PC-9 (cell line): ENCODE measurements around the gene CDK3.

Experiments
- CTCF ChIP-seq: fragments of 200-600 bp; sonication (generic); conservative IDR thresholded peaks from 2 replicates; pipeline ENCODE4 v1.6.1; 2017; ENCODE audit warnings: mixed run types, antibody characterized with exemption, mild to moderate bottlenecking, moderate library complexity
- EZH2 ChIP-seq: fragments of 200-600 bp; sonication (generic); IDR thresholded peaks from 2 replicates; pipeline ENCODE4 v1.8.0; 2017; ENCODE audit warnings: antibody characterized with exemption, low read depth

DNA sequence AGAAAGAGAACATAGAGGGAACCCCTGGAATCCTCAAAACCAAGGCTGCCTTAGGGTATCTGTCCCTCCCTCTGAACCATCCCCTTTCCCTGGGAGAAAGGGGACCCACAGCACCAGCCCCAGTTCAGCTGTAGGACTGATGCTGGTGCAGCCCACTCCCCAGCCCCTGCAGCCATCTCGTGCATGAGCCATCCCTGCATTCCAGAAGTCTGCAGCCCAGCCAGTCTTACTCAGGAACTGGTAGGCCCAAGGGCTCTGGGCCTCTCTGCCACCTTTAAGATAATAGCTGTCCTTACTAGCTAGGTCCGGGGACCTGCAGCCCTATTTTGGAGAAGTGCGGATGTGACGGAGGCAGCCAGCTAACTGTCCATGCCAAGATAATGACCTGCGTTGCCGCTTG, 32.5 kb downstream of the CDK3 start:
- TF ChIP-seq CTCF = no peak
- no peak for TF ChIP-seq EZH2
